DOHH2 (cell line): Measurements from ENCODE around the gene SP9.
"Not testable (repeated sequence)": the region's sequence is repeated elsewhere in the genome, so short reads cannot be mapped to it uniquely, and the experiment has no call there.

Experiments used
- CTCF ChIP-seq: fragments of 200-600 bp; sonication (generic); IDR thresholded peaks from one replicate; pipeline ENCODE4 v1.5.1; 2014; ENCODE audit warnings: antibody characterized with exemption, mild to moderate bottlenecking, low read depth, low read length; ENCODE audit not compliant: poor library complexity, severe bottlenecking
- EZH2phosphoT487 ChIP-seq: fragments of 200-600 bp; sonication (generic); IDR thresholded peaks from 2 replicates; pipeline ENCODE4 v1.6.1; 2017; ENCODE audit warnings: borderline replicate concordance, mild to moderate bottlenecking, antibody characterized with exemption, low read length, moderate library complexity, mixed read lengths

- TF ChIP-seq CTCF, EZH2phosphoT487: not testable (repeated sequence)
Measured at GRCh38 chr2:174359663-174360062, 24.9 kb downstream of the SP9 start.
